K562 (cell line): ENCODE results near the gene CD164. TPM values are rescaled to one million over a fixed set of nuclear protein-coding genes. Genes with fewer than 3 reads are reported as not detected.

Experiments
- ATF4 ChIP-seq: fragments of 450-650 bp; formaldehyde crosslinking; IDR thresholded peaks from 2 replicates; pipeline ENCODE4 v1.4.0; 2022; ENCODE audit warnings: mild to moderate bottlenecking, moderate library complexity
- CSDE1 ChIP-seq, 2 experiments: fragments of 450-650 bp; IDR thresholded peaks; 2 replicates each; pipeline ENCODE4 v1.6.1; 2016; ENCODE audit warnings: mild to moderate bottlenecking in 1 of 2
- EP400 ChIP-seq: fragments of 450-650 bp; IDR thresholded peaks from 2 replicates; pipeline ENCODE4 v1.6.1; 2017; ENCODE audit warnings: antibody characterized with exemption, mild to moderate bottlenecking, moderate library complexity
- FOXO4 ChIP-seq: fragments of 450-650 bp; formaldehyde crosslinking; IDR thresholded peaks from 2 replicates; pipeline ENCODE4 v1.4.0; 2020; ENCODE audit warnings: mild to moderate bottlenecking, moderate library complexity
- GABPA ChIP-seq: fragments of 200-800 bp; sonication (Bioruptor generic); conservative IDR thresholded peaks from 2 replicates; pipeline ENCODE4 v1.6.1; 2016; ENCODE audit warnings: low read depth, missing genetic modification characterization, missing compliant biosample characterization
- HDAC3 ChIP-seq: fragments of 450-650 bp; IDR thresholded peaks from 2 replicates; pipeline ENCODE4 v1.6.1; 2018; ENCODE audit warnings: borderline replicate concordance, mild to moderate bottlenecking, moderate library complexity; ENCODE audit not compliant: partially characterized antibody
- HMG20B ChIP-seq: fragments of 250-450 bp; sonication (Bioruptor Pico); IDR thresholded peaks from 2 replicates; pipeline ENCODE4 v1.5.0; 2021; ENCODE audit warnings: mild to moderate bottlenecking
- KDM2B ChIP-seq: fragments of 250-450 bp; sonication (Bioruptor Pico); IDR thresholded peaks from 2 replicates; pipeline ENCODE4 v1.8.0; 2021; ENCODE audit warnings: mild to moderate bottlenecking, moderate library complexity
- LCOR ChIP-seq: sonication (generic); formaldehyde crosslinking; IDR thresholded peaks from 2 replicates; pipeline ENCODE4 v1.8.0; 2022; ENCODE audit warnings: mild to moderate bottlenecking, missing genetic modification reagents
- MAFF ChIP-seq: IDR thresholded peaks from 2 replicates; pipeline ENCODE4 v1.6.1; 2012; ENCODE audit warnings: low read length, improper control_type of control experiment
- MCM7 ChIP-seq, 2 experiments: fragments of 450-650 bp; IDR thresholded peaks; 2 replicates each; pipeline ENCODE4 v1.6.1; 2016 to 2018
- MTF1 ChIP-seq: fragments of 250-450 bp; sonication (Bioruptor Pico); IDR thresholded peaks from 2 replicates; pipeline ENCODE4 v1.9.0; 2021; ENCODE audit warnings: moderate library complexity, mild to moderate bottlenecking, inconsistent platforms, borderline replicate concordance
- OTX1 ChIP-seq: fragments of 450-650 bp; formaldehyde crosslinking; IDR thresholded peaks from 2 replicates; pipeline ENCODE4 v1.4.0; 2022; ENCODE audit warnings: mild to moderate bottlenecking
- PCBP1 ChIP-seq: fragments of 200-400 bp; formaldehyde crosslinking; IDR thresholded peaks from 2 replicates; pipeline ENCODE4 v1.6.1; 2018; ENCODE audit warnings: mild to moderate bottlenecking, low read depth, low read length; ENCODE audit not compliant: poor library complexity, severe bottlenecking
- PURB ChIP-seq: sonication (generic); formaldehyde crosslinking; IDR thresholded peaks from 2 replicates; pipeline ENCODE4 v1.9.0; 2021; ENCODE audit warnings: low read depth, mild to moderate bottlenecking, missing genetic modification reagents
- RERE ChIP-seq: sonication (generic); formaldehyde crosslinking; IDR thresholded peaks from 2 replicates; pipeline ENCODE4 v1.8.0; 2023; ENCODE audit warnings: missing genetic modification reagents, mild to moderate bottlenecking, borderline replicate concordance
- RUNX1 ChIP-seq: sonication (generic); IDR thresholded peaks from 2 replicates; pipeline ENCODE4 v1.6.1; 2016; ENCODE audit warnings: antibody characterized with exemption, low read depth
- SMARCA4 ChIP-seq: fragments of 450-650 bp; IDR thresholded peaks from 2 replicates; pipeline ENCODE4 v1.6.1; 2016
- TAF15 ChIP-seq: fragments of 200-400 bp; formaldehyde crosslinking; IDR thresholded peaks from 2 replicates; pipeline ENCODE4 v1.6.1; 2017; ENCODE audit warnings: mild to moderate bottlenecking, low read depth, low read length, moderate library complexity
- ZNF316 ChIP-seq: fragments of 450-650 bp; IDR thresholded peaks from 2 replicates; pipeline ENCODE4 v1.6.1; 2016
- ZNF583 ChIP-seq: fragments of 250-450 bp; sonication (Bioruptor Pico); IDR thresholded peaks from 2 replicates; pipeline ENCODE4 v1.4.0; 2020
- ZNF707 ChIP-seq: fragments of 250-450 bp; sonication (Bioruptor Pico); conservative IDR thresholded peaks from 2 replicates; pipeline ENCODE4 v1.8.0; 2022; ENCODE audit warnings: inconsistent platforms, mild to moderate bottlenecking, moderate library complexity
- ZNF780A ChIP-seq: fragments of 250-450 bp; sonication (Bioruptor Pico); IDR thresholded peaks from 2 replicates; pipeline ENCODE4 v1.5.0; 2021; ENCODE audit warnings: mild to moderate bottlenecking
- polyA plus RNA-seq, 8 experiments: library from polyadenylated mRNA; depleted of rRNA in 4 of 8; stranded (reverse) in 5 of 8; unstranded in 3 of 8; fragments of >200 nt; fragmentation: Nextera tagmentation in 2 of 8; fragmentation: Illumina TruSeq in 1 of 8; extraction: Ambion mirVana in 2 of 8; extraction: Trizol in 1 of 8; gene quantifications; 2 replicates each; pipeline versions ENCODE4 v1.2.1 to v1.2.3, GENCODE V29; 2011 to 2014; ENCODE audit warnings: inconsistent platforms in 1 of 8, missing spikeins in 1 of 8
- total RNA-seq, 7 experiments: library from RNA; depleted of rRNA in 6 of 7; stranded (reverse); fragments of >200 nt in 6 of 7; fragmentation: Illumina TruSeq in 2 of 7; extraction: Trizol in 2 of 7; gene quantifications; 2 replicates each; pipeline versions ENCODE4 v1.2.1 to v1.2.3, GENCODE V29; 2011 to 2021; ENCODE audit warnings: low replicate concordance in 1 of 7

CD164 gene
- total and polyA plus RNA-seq, 9 of the 15 experiments (the other 6 are each of a cell fraction or from before 2014, with no cell fraction given), result 79.5 to 317 (median 165) TPM

GRCh38 chr6:109381747-109382575 is at the start of gene CD164 (continued):
- no peak for TF ChIP-seq RERE (CRISPR knock-in tag)
- TF ChIP-seq CSDE1 (IDR thresholded peaks at IDR 0.05), result no peak
- peak; percentile 79 for TF ChIP-seq PCBP1
- TF ChIP-seq EP400, result no peak
- no peak for TF ChIP-seq PURB (CRISPR knock-in tag)
- no peak for TF ChIP-seq ZNF583
- TF ChIP-seq GABPA (tag), result no peak
- TF ChIP-seq KDM2B (CRISPR knock-in tag), result peak; percentile 21; the same call in 1 of the 2 replicates
- TF ChIP-seq ATF4 (CRISPR knock-in tag), result 0 out of 2 replicates have a peak, but pooled peaks have one; percentile 29
- TF ChIP-seq MAFF, result no peak
- TF ChIP-seq LCOR (CRISPR knock-in tag), result no peak
- TF ChIP-seq HMG20B (CRISPR knock-in tag), result no peak
- no peak for TF ChIP-seq ZNF707 (CRISPR knock-in tag)
- no peak for TF ChIP-seq HDAC3
- no peak; the same call in 1 of the 2 replicates for TF ChIP-seq RUNX1
- TF ChIP-seq FOXO4, result no peak
- TF ChIP-seq MCM7 (IDR thresholded peaks at IDR 0.05), result no peak
- no peak for TF ChIP-seq ZNF316
- TF ChIP-seq SMARCA4, result no peak
- no peak for TF ChIP-seq TAF15
- no peak for TF ChIP-seq MTF1 (CRISPR knock-in tag)
- no peak for TF ChIP-seq ZNF780A (CRISPR knock-in tag)
- peak; percentile 12; the same call in 1 of the 2 replicates for TF ChIP-seq OTX1
